Measurements from ENCODE around the gene THAP3.
"Not testable (repeated sequence)": the region's sequence is repeated elsewhere in the genome, so short reads cannot be mapped to it uniquely, and the experiment has no call there.

The THAP3 gene

GRCh38 chr1:6594977-6595740 lies 29.5 kb upstream of the THAP3 start:
- H3K36me3 Mint-ChIP-seq (ENCODE audit: low read depth): peaks cover 29% of the 10 kb centered on the region
- no peaks in the 10 kb centered on the region for H3K27me3 Mint-ChIP-seq (ENCODE audit: low read depth, poor library complexity)
- TF ChIP-seq CTCF (IDR thresholded peaks at IDR 0.05): no peak
- H3K4me3 Mint-ChIP-seq: no peak overlapping the region
- DNase-seq: no peak
- H3K9me3 Mint-ChIP-seq: no peaks in the 10 kb centered on the region
- H3K27ac Mint-ChIP-seq: no peak overlapping the region
- peaks cover 39% of the 10 kb centered on the region for H3K4me1 Mint-ChIP-seq

- peak overlapping the region; percentile 16 for H3K27ac Mint-ChIP-seq
- H3K36me3 Mint-ChIP-seq (ENCODE audit: low read depth): peaks cover 24% of the 10 kb centered on the region
- no peak for DNase-seq
- no peaks in the 10 kb centered on the region for H3K27me3 Mint-ChIP-seq (ENCODE audit: low read depth, poor library complexity)
- H3K9me3 Mint-ChIP-seq: no peaks in the 10 kb centered on the region
- no peak for TF ChIP-seq CTCF (IDR thresholded peaks at IDR 0.05)
- peaks cover 51% of the 10 kb centered on the region for H3K4me1 Mint-ChIP-seq
- H3K4me3 Mint-ChIP-seq: peak overlapping the region; percentile 25
Measured at GRCh38 chr1:6596351-6596750, 28.3 kb upstream of the THAP3 start.

GRCh38 chr1:6596886-6597776 lies 27.5 kb upstream of the THAP3 start:
- Mint-ChIP-seq H3K9me3 (no peaks in the 10 kb centered on the region), H3K27ac (peak overlapping the region; percentile 51), H3K4me1 (peaks cover 51% of the 10 kb centered on the region), H3K36me3 (ENCODE audit: low read depth) (peaks cover 24% of the 10 kb centered on the region), H3K27me3 (ENCODE audit: low read depth, poor library complexity) (no peaks in the 10 kb centered on the region), H3K4me3 (peak overlapping the region; percentile 26)
- DNase-seq: no peak
- TF ChIP-seq CTCF (IDR thresholded peaks at IDR 0.05): no peak

GRCh38 chr1:6597777-6598131 lies 26.9 kb upstream of the THAP3 start:
- peaks cover 51% of the 10 kb centered on the region for H3K4me1 Mint-ChIP-seq
- TF ChIP-seq CTCF (IDR thresholded peaks at IDR 0.05): no peak

GRCh38 chr1:6599141-6599975 lies 25.3 kb upstream of the THAP3 start:
- Mint-ChIP-seq H3K27ac (no peak overlapping the region), H3K9me3 (no peaks in the 10 kb centered on the region), H3K4me1 (peaks cover 63% of the 10 kb centered on the region), H3K36me3 (ENCODE audit: low read depth) (peaks cover 19% of the 10 kb centered on the region), H3K4me3 (peak overlapping the region; percentile 25), H3K27me3 (ENCODE audit: low read depth, poor library complexity) (no peaks in the 10 kb centered on the region)
- no peak for DNase-seq
- no peak for TF ChIP-seq CTCF (IDR thresholded peaks at IDR 0.05)

More at GRCh38 chr1:6597777-6598131, 26.9 kb upstream of the THAP3 start:
- no peak overlapping the region for H3K4me3 Mint-ChIP-seq
- no peaks in the 10 kb centered on the region for H3K9me3 Mint-ChIP-seq
- no peak overlapping the region for H3K27ac Mint-ChIP-seq
- no peaks in the 10 kb centered on the region for H3K27me3 Mint-ChIP-seq (ENCODE audit: low read depth, poor library complexity)
- no peak for DNase-seq
- H3K36me3 Mint-ChIP-seq (ENCODE audit: low read depth): peaks cover 24% of the 10 kb centered on the region

- not testable (repeated sequence) for H3K27ac Mint-ChIP-seq; H3K27me3 Mint-ChIP-seq (ENCODE audit: low read depth, poor library complexity); DNase-seq; H3K9me3 Mint-ChIP-seq
- Mint-ChIP-seq H3K4me1 (peaks cover 67% of the 10 kb centered on the region), H3K4me3 (peak overlapping the region; percentile 90), H3K36me3 (ENCODE audit: low read depth) (peaks cover 15% of the 10 kb centered on the region)
Measured at GRCh38 chr1:6599991-6600390, 24.7 kb upstream of the THAP3 start.

All from nephron progenitor cell (in vitro differentiated cells).